Measurements from ENCODE around the gene GRK1. TPM values are rescaled to one million over a fixed set of nuclear protein-coding genes. Genes with fewer than 3 reads are reported as not detected.
"Not testable (repeated sequence)": the region's sequence is repeated elsewhere in the genome, so short reads cannot be mapped to it uniquely, and the experiment has no call there.

The GRK1 gene
- not detected for total RNA-seq

- no peak within 1 kb of the TSS for H3K4me3 ChIP-seq (ENCODE audit: low read length)
- H3K27me3 ChIP-seq (ENCODE audit: insufficient read depth, low read length) = no peaks in the 10 kb centered on the region
- H3K9me3 ChIP-seq (ENCODE audit: low read depth, low read length) = peaks cover 2% of the 10 kb centered on the region
- no peaks in the 10 kb centered on the region for H3K4me1 ChIP-seq (ENCODE audit: insufficient read depth, low read length)
Measured at GRCh38 chr13:113666951-113667701, at the start of gene GRK1. Gene GRK1 (plus strand): TSS chr13:113667219. CDS start chr13:113667387, 168 bp downstream.

GRCh38 chr13:113617961-113618360 lies 49.1 kb upstream of the GRK1 start:
- H3K4me3 ChIP-seq (ENCODE audit: low read length) = no peak overlapping the region
- H3K27me3 ChIP-seq (ENCODE audit: insufficient read depth, low read length) = no peaks in the 10 kb centered on the region
- peaks cover 33% of the 10 kb centered on the region for H3K4me1 ChIP-seq (ENCODE audit: insufficient read depth, low read length)

GRCh38 chr13:113618455-113618854 lies 48.6 kb upstream of the GRK1 start:
- H3K4me3 ChIP-seq (ENCODE audit: low read length) = no peak overlapping the region
- peaks cover 33% of the 10 kb centered on the region for H3K4me1 ChIP-seq (ENCODE audit: insufficient read depth, low read length)
- no peaks in the 10 kb centered on the region for H3K9me3 ChIP-seq (ENCODE audit: low read depth, low read length)
- H3K27me3 ChIP-seq (ENCODE audit: insufficient read depth, low read length) = no peaks in the 10 kb centered on the region

More at GRCh38 chr13:113617961-113618360, 49.1 kb upstream of the GRK1 start:
- H3K9me3 ChIP-seq (ENCODE audit: low read depth, low read length) = no peaks in the 10 kb centered on the region

GRCh38 chr13:113620036-113620796 lies 46.8 kb upstream of the GRK1 start:
- H3K27me3 ChIP-seq (ENCODE audit: insufficient read depth, low read length) = no peaks in the 10 kb centered on the region
- no peak overlapping the region for H3K4me3 ChIP-seq (ENCODE audit: low read length)
- H3K4me1 ChIP-seq (ENCODE audit: insufficient read depth, low read length) = peaks cover 24% of the 10 kb centered on the region
- H3K9me3 ChIP-seq (ENCODE audit: low read depth, low read length) = no peaks in the 10 kb centered on the region

GRCh38 chr13:113621046-113621445 lies 46.0 kb upstream of the GRK1 start:
- Histone ChIP-seq H3K27me3 (ENCODE audit: insufficient read depth, low read length) (no peaks in the 10 kb centered on the region), H3K4me1 (ENCODE audit: insufficient read depth, low read length) (peaks cover 16% of the 10 kb centered on the region), H3K9me3 (ENCODE audit: low read depth, low read length) (no peaks in the 10 kb centered on the region), H3K4me3 (ENCODE audit: low read length) (no peak overlapping the region)

GRCh38 chr13:113621498-113621897 lies 45.5 kb upstream of the GRK1 start:
- H3K27me3 ChIP-seq (ENCODE audit: insufficient read depth, low read length); H3K4me3 ChIP-seq (ENCODE audit: low read length): not testable (repeated sequence)
- H3K4me1 ChIP-seq (ENCODE audit: insufficient read depth, low read length) = peaks cover 11% of the 10 kb centered on the region

GRCh38 chr13:113621986-113622550 lies 45.0 kb upstream of the GRK1 start:
- H3K4me3 ChIP-seq (ENCODE audit: low read length); H3K9me3 ChIP-seq (ENCODE audit: low read depth, low read length); H3K4me1 ChIP-seq (ENCODE audit: insufficient read depth, low read length); H3K27me3 ChIP-seq (ENCODE audit: insufficient read depth, low read length): not testable (repeated sequence)

More at GRCh38 chr13:113621498-113621897, 45.5 kb upstream of the GRK1 start:
- H3K9me3 ChIP-seq (ENCODE audit: low read depth, low read length) = not testable (repeated sequence)

- Histone ChIP-seq H3K4me3 (ENCODE audit: low read length) (no peak overlapping the region), H3K27me3 (ENCODE audit: insufficient read depth, low read length) (no peaks in the 10 kb centered on the region), H3K9me3 (ENCODE audit: low read depth, low read length) (no peaks in the 10 kb centered on the region), H3K4me1 (ENCODE audit: insufficient read depth, low read length) (no peaks in the 10 kb centered on the region)
Measured at GRCh38 chr13:113622791-113623490, 44.1 kb upstream of the GRK1 start.

GRCh38 chr13:113623491-113624234 lies 43.4 kb upstream of the GRK1 start:
- Histone ChIP-seq H3K4me3 (ENCODE audit: low read length) (no peak overlapping the region), H3K27me3 (ENCODE audit: insufficient read depth, low read length) (no peaks in the 10 kb centered on the region), H3K9me3 (ENCODE audit: low read depth, low read length) (no peaks in the 10 kb centered on the region), H3K4me1 (ENCODE audit: insufficient read depth, low read length) (no peaks in the 10 kb centered on the region)

- Histone ChIP-seq H3K4me3 (ENCODE audit: low read length) (no peak overlapping the region), H3K27me3 (ENCODE audit: insufficient read depth, low read length) (no peaks in the 10 kb centered on the region), H3K9me3 (ENCODE audit: low read depth, low read length) (no peaks in the 10 kb centered on the region), H3K4me1 (ENCODE audit: insufficient read depth, low read length) (no peaks in the 10 kb centered on the region)
Measured at GRCh38 chr13:113624235-113624587, 42.8 kb upstream of the GRK1 start.

- not testable (repeated sequence) for H3K4me3 ChIP-seq (ENCODE audit: low read length); H3K27me3 ChIP-seq (ENCODE audit: insufficient read depth, low read length); H3K4me1 ChIP-seq (ENCODE audit: insufficient read depth, low read length); H3K9me3 ChIP-seq (ENCODE audit: low read depth, low read length)
Measured at GRCh38 chr13:113624640-113625304, 42.2 kb upstream of the GRK1 start.

- Histone ChIP-seq H3K4me1 (ENCODE audit: insufficient read depth, low read length) (no peaks in the 10 kb centered on the region), H3K27me3 (ENCODE audit: insufficient read depth, low read length) (no peaks in the 10 kb centered on the region), H3K9me3 (ENCODE audit: low read depth, low read length) (no peaks in the 10 kb centered on the region), H3K4me3 (ENCODE audit: low read length) (no peak overlapping the region)
Measured at GRCh38 chr13:113625965-113626721, 40.9 kb upstream of the GRK1 start.

- no peaks in the 10 kb centered on the region for H3K9me3 ChIP-seq (ENCODE audit: low read depth, low read length)
- no peaks in the 10 kb centered on the region for H3K27me3 ChIP-seq (ENCODE audit: insufficient read depth, low read length)
- H3K4me3 ChIP-seq (ENCODE audit: low read length) = no peak overlapping the region
- H3K4me1 ChIP-seq (ENCODE audit: insufficient read depth, low read length) = no peaks in the 10 kb centered on the region
Measured at GRCh38 chr13:113627136-113627535, 39.9 kb upstream of the GRK1 start.
